NCI-H1417 (cell line): ENCODE data around the gene TSHZ1.
A peak's percentile ranks its signal among the peaks of the same experiment; 100 is the strongest.

Experiments
- DNase-seq, 3 experiments: peaks; one replicate each; lab custom pipeline; 2025; lab: John Stamatoyannopoulos, UW

Gene TSHZ1

DNA sequence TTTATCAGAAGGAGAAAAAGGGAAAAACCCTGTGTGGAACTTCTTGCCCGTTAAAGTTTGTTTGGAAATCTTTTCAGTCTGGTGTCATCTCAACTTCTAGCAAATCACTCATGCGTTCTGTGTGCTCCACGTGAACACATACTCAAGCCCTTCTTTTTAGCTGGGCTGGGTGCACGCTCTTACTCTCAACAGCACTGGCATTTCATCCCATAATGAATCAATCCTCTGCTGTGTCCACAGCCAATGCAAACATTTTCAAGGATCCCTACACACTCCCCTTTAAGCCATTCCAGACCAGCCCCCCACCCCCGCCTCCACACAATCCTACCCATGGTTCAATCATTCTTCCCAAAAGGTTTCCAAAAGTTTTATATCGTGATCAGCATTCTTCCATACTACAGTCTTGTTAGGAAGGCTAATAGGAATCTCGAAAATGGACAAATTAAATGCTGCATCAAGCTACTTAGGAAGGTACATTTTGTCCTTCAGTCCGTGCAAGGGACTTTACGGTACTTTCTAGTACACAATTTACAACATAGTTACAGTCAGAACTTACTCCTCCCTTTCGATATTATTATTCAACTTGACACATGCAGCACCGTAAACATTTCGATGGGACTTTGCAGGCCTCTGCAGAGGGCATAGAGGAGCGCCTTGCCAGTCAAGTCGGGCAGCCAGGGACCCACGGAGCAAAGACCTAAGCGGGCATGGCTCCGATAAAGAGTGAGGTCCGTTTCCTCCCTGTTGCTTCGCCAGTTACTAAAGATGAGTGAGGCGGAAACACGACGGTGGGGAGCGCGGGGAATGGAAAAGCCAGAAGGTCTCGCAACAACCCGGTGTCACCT is 3.1 kb upstream of the TSHZ1 start:
- DNase-seq, result peak in 2 of 3 experiments; percentile 82 to 86

DNA sequence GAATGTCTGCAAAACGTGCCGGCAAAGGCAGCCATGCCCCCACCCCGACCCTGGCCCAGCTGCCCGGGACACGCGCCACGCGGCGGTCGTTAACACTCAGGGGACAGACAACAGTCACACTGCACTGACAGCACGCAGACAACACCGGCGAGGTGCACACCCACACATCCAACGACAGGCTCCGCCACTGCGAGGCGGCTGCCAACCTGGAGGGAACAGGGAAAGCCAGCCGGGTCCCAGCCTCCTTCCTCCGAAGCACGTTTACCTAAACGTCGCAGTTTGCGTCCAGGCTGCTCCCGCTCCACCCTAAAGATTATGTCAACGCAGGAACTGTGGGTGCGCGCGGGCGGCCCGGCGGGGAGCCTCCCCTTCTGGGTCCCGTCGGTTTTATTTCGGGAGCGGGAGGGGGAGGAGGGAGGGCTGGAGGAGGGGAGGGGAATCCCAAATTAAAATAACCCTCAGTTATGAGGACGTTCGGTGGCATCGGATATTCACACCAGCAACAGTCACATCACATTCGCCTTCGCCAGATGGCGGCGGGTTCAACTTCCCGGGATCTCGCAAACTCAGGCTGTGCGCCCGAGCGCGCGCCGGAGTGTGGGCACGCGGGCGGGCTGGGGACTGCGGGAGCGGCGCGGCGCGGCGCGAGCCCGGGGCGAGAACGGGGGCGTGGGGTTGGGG is 2.3 kb upstream of the TSHZ1 start:
- DNase-seq, result peak; percentile 41 to 91 (median 89)

GRCh38 chr18:75208836-75209128 is 1.8 kb upstream of the TSHZ1 start:
- no peak for DNase-seq

DNA sequence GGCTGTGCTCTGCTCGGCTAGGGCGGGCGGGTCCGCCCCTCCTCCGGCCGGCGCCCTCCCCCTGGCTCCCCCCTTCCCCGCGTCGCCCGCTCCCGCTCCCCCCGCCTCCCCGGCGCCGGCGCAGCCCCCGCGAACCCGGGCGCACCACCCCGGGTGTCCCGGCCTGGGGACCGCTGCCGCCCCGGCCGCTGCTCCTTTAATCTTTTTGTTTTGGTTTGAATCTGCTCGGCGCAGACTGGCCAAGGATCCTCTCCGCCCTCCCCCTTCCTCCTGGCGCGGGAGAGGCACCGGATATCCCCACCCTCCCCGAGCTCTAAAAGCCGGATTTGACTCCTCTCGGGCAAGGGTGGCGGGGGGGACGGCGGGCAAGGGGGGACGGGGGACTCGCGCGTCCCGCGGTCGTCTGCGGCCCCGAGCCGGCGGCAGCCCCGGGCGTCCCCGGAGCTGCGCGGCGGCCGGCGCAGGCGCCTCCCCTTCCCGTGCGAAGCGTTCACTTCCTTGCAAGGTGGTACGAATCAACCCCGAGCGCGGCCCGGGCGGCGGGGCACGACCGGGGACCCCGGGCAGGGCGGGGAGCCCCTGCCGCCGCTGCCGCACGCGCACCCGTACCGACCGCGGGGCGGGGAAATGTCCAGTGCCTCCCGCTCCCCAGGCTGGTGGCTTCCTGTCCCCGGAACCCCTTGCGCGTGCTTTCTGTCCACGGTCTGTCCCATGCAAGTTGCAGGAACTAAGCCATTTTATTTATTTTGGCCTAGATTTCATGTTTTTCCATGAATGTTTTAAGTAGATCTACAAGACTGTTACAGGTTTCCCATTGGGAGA is 1.3 kb upstream of the TSHZ1 start, which contains the start of gene PTGR3:
TSS of gene PTGR3 (minus strand) at position 11 of the 822 bp plus-strand sequence. CDS start 81 bp downstream, outside the sequence.
- DNase-seq, result peak; percentile 66 to 97 (median 92)

GRCh38 chr18:75209951-75210258 is 692 bp upstream of the TSHZ1 start:
- peak in 2 of 3 experiments; percentile 42 to 92 for DNase-seq

DNA sequence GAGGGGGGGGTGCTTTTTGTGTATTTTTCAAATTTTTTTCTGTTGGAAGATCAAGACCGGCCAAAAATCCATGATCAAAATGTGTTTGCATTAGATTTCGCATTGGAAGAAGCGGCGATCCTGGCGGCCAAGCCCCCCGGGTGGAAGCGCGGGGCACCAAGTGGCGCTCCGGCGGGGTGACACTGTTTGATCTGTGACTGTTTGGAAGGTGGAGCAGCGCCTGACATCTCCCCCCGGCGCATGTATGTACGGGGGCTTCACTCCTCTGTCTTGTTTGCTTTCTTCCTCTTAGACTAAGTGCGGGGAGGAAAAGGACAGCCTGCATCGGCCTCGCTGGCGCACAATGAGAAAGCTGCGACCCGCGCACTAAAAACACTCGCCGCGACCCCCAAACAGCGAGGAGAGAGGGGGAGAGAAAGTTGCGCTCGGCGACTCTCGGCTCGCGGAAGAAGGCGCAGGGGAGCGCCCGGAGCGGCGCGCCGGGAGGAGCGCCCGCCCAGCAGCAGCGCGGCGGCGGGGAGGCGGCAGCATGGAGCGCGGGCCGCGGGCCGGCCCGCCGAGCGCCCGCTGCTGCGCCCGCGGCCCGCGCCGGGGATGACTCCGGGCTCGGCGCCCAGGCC is 515 bp downstream of the TSHZ1 start:
- DNase-seq, result peak in 2 of 3 experiments; percentile 85 to 86

GRCh38 chr18:75211626-75211952 is 992 bp downstream of the TSHZ1 start:
- peak in 1 of 3 experiments; percentile 75 for DNase-seq

GRCh38 chr18:75211953-75212750 is 1.6 kb downstream of the TSHZ1 start:
- DNase-seq, result peak; percentile 39 to 87 (median 81)

- DNase-seq, result no peak
These were observed 2.1 kb downstream of the TSHZ1 start for GRCh38 chr18:75212751-75213090.

DNA sequence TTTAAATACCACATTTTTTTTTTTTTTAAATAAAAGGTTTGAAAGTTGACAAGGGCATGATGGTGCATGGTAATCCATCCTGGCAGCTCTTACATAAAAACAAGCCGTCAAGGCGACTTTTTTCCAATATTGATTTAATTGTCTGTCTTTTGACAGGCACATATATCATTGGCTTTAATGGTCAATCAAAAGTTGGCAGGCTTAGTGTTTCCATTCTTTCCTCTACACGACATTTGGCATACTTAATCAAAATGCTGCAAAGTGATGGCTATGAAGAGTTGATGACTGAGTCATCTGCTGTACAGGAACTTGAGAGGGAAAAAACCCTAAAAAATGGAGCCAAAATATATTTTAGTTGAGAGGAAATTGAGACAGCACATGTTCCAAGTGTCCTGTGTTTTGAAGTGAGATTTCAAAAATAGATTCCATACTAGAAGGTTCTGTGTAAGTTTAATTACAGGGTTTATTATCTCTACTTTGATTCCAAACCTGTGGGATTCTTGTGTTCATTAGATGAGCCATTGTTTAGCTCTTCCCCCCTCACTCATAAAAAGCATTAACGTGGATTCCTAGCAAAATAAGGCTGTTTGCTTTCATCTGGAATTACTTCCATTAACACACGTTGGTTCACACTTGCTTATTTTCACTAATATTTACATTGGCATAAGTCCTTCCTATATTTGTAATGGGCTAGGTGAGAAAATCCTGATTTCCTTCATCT is 3.2 kb downstream of the TSHZ1 start:
- DNase-seq, result peak in 2 of 3 experiments; percentile 57 to 93

GRCh38 chr18:75214332-75214690 is 3.7 kb downstream of the TSHZ1 start:
- DNase-seq, result no peak

- peak in 2 of 3 experiments; percentile 59 to 86 for DNase-seq
These were observed 4.3 kb downstream of the TSHZ1 start for GRCh38 chr18:75214766-75215510.

DNA sequence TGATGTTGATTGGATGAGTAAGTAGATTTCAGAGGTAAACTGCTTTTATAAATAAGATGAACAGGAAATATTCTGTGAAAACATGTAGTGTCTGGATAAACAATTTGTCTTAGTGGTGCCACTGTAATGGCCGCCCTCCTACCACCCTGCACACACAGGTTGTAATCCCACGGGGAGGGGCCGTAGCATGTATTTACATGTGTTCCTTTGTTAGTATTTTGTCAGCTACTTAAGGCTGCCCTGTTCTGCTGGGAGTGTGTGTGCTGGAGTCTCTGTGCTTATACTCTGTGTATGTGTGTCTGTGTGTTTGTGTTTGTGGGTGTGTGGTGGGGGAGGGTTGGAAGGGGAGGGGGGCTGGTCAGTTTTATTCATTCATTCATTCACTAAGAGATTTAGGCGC is 5.1 kb downstream of the TSHZ1 start:
- DNase-seq, result peak in 2 of 3 experiments; percentile 18 to 50

GRCh38 chr18:75216212-75216910 is 5.8 kb downstream of the TSHZ1 start:
- DNase-seq, result no peak

- no peak for DNase-seq
These were observed 6.5 kb downstream of the TSHZ1 start for GRCh38 chr18:75216911-75217689.

GRCh38 chr18:75218065-75218923 is 7.7 kb downstream of the TSHZ1 start:
- DNase-seq, result peak; percentile 61 to 92 (median 82)

DNA sequence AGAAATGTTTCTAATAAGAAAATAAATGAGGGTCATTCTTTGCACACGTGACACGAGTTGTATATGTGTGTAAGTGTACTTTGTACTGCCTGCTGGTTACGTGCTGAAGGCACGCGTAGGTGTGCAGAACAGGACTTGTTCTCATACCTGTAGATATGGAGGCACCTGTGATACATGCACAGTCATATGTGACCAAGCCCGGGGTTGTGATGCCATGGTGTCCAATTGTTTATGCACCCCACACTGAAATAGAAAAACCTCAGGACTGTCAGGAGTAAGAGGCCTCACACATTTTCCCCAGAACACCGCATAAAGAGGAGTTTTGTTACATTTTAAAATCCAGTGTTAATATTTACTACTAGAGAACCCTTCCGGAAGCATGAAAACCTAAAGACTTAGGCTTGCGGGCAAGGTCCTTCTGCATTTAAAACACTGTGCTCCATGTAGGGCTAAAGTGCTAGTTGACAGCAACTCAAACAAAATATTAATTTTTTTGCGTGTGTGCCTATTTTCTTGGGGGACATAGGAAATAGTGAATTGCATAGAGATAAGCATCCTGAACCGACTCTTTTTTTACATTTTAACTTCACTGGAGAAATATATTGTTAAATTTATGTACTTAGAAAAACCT is 9.3 kb downstream of the TSHZ1 start:
- DNase-seq, result no peak
